ENCODE measurements around the gene NSUN5. TPM values are rescaled to one million over a fixed set of nuclear protein-coding genes. Genes with fewer than 3 reads are reported as not detected.
A peak's percentile ranks its signal among the peaks of the same experiment; 100 is the strongest.

Gene NSUN5
- 10 to 100 TPM; 18.4 to 23.3 TPM for total RNA-seq

GRCh38 chr7:73308665-73309214 is at the start of gene NSUN5:
Gene NSUN5, minus strand, starts transcription at chr7:73308826. Its CDS starts 36 bp downstream, at chr7:73308790.
- Histone ChIP-seq H3K27me3 (replicated peaks; ENCODE audit: insufficient read depth) (no peaks in the 10 kb centered on the region), H3K36me3 (peaks cover 15% of the 10 kb centered on the region), H3K4me3 (peak within 1 kb of the TSS; percentile 93), H3K9me3 (no peaks in the 10 kb centered on the region), H3K4me1 (ENCODE audit: control insufficient read depth in 1 of 2, low read depth in 2 of 2) (peaks cover 4 to 6% of the 10 kb centered on the region in 2 donors), H3K27ac (peak within 1 kb of the TSS; percentile 22 to 40)
- peak; percentile 56 for ATAC-seq (ENCODE audit: insufficient number of reproducible peaks, low FRiP score, low read depth)
- TF ChIP-seq CTCF (IDR thresholded peaks at IDR 0.05) = no peak
- peak; percentile 50 for DNase-seq (ENCODE audit: low spot score)

GRCh38 chr7:73356159-73356558 is 47.5 kb upstream of the NSUN5 start:
- H3K27me3 ChIP-seq (replicated peaks; ENCODE audit: insufficient read depth) = no peaks in the 10 kb centered on the region
- DNase-seq (ENCODE audit: low spot score) (no peak), ATAC-seq (ENCODE audit: insufficient number of reproducible peaks, low FRiP score, low read depth) (no peak)
- no peaks in the 10 kb centered on the region for H3K36me3 ChIP-seq
- H3K4me3 ChIP-seq = no peak overlapping the region
- H3K27ac ChIP-seq = no peak overlapping the region
- no peak for TF ChIP-seq CTCF (IDR thresholded peaks at IDR 0.05)
- peaks cover 9 to 13% of the 10 kb centered on the region in 2 donors for H3K4me1 ChIP-seq (ENCODE audit: control insufficient read depth in 1 of 2, low read depth in 2 of 2)
- no peaks in the 10 kb centered on the region for H3K9me3 ChIP-seq

- Histone ChIP-seq H3K9me3 (no peaks in the 10 kb centered on the region), H3K36me3 (no peaks in the 10 kb centered on the region), H3K4me1 (ENCODE audit: control insufficient read depth in 1 of 2, low read depth in 2 of 2) (peaks cover 9 to 13% of the 10 kb centered on the region in 2 donors), H3K27me3 (replicated peaks; ENCODE audit: insufficient read depth) (no peaks in the 10 kb centered on the region), H3K4me3 (no peak overlapping the region), H3K27ac (no peak overlapping the region)
- no peak for DNase-seq (ENCODE audit: low spot score)
- ATAC-seq (ENCODE audit: insufficient number of reproducible peaks, low FRiP score, low read depth) = no peak
- no peak for TF ChIP-seq CTCF (IDR thresholded peaks at IDR 0.05)
Measured at GRCh38 chr7:73354821-73355220, 46.2 kb upstream of the NSUN5 start.

GRCh38 chr7:73354196-73354595 is 45.6 kb upstream of the NSUN5 start:
- TF ChIP-seq CTCF (IDR thresholded peaks at IDR 0.05) = no peak
- ATAC-seq (ENCODE audit: insufficient number of reproducible peaks, low FRiP score, low read depth) (no peak), DNase-seq (ENCODE audit: low spot score) (no peak)
- Histone ChIP-seq H3K36me3 (no peaks in the 10 kb centered on the region), H3K27ac (no peak overlapping the region), H3K4me3 (no peak overlapping the region), H3K4me1 (ENCODE audit: control insufficient read depth in 1 of 2, low read depth in 2 of 2) (peaks cover 9 to 13% of the 10 kb centered on the region in 2 donors), H3K9me3 (no peaks in the 10 kb centered on the region), H3K27me3 (replicated peaks; ENCODE audit: insufficient read depth) (no peaks in the 10 kb centered on the region)

- TF ChIP-seq CTCF (IDR thresholded peaks at IDR 0.05) = no peak
- H3K4me3 ChIP-seq = no peak overlapping the region
- ATAC-seq (ENCODE audit: insufficient number of reproducible peaks, low FRiP score, low read depth) = no peak
- peaks cover 5 to 8% of the 10 kb centered on the region in 2 donors for H3K4me1 ChIP-seq (ENCODE audit: control insufficient read depth in 1 of 2, low read depth in 2 of 2)
- H3K36me3 ChIP-seq = no peaks in the 10 kb centered on the region
- H3K9me3 ChIP-seq = no peaks in the 10 kb centered on the region
- no peaks in the 10 kb centered on the region for H3K27me3 ChIP-seq (replicated peaks; ENCODE audit: insufficient read depth)
- H3K27ac ChIP-seq = no peak overlapping the region
- no peak for DNase-seq (ENCODE audit: low spot score)
Measured at GRCh38 chr7:73353243-73353642, 44.6 kb upstream of the NSUN5 start.
